HepG2 (cell line): Measurements from ENCODE around the gene COL27A1. TPM values are rescaled to one million over a fixed set of nuclear protein-coding genes. Genes with fewer than 3 reads are reported as not detected.
A peak's percentile ranks its signal among the peaks of the same experiment; 100 is the strongest.

ENCODE experiments used
- ARNT ChIP-seq: fragments of 450-650 bp; IDR thresholded peaks from 2 replicates; pipeline ENCODE4 v1.6.1; 2017
- GFI1 ChIP-seq: sonication (generic); formaldehyde crosslinking; IDR thresholded peaks from 2 replicates; pipeline ENCODE4 v1.5.0; 2020; ENCODE audit warnings: missing genetic modification reagents, mild to moderate bottlenecking, borderline replicate concordance
- HMG20B ChIP-seq: conservative IDR thresholded peaks from 2 replicates; pipeline ENCODE4 v1.6.1; 2016; ENCODE audit warnings: missing genetic modification reagents, missing compliant biosample characterization
- HOXD1 ChIP-seq: sonication (generic); formaldehyde crosslinking; IDR thresholded peaks from 2 replicates; pipeline ENCODE4 v1.5.0; 2020; ENCODE audit warnings: missing genetic modification reagents
- KAT7 ChIP-seq: IDR thresholded peaks from 2 replicates; pipeline ENCODE4 v1.6.1; 2018; ENCODE audit warnings: borderline replicate concordance, missing compliant biosample characterization
- MEIS2 ChIP-seq: sonication (generic); formaldehyde crosslinking; IDR thresholded peaks from 2 replicates; pipeline ENCODE4 v1.9.0; 2021; ENCODE audit warnings: mild to moderate bottlenecking, missing genetic modification reagents
- NAIF1 ChIP-seq: sonication (generic); formaldehyde crosslinking; IDR thresholded peaks from 2 replicates; pipeline ENCODE4 v1.5.0; 2020; ENCODE audit warnings: mild to moderate bottlenecking, missing genetic modification reagents, borderline replicate concordance
- NFATC3 ChIP-seq: sonication (generic); formaldehyde crosslinking; IDR thresholded peaks from 2 replicates; pipeline ENCODE4 v1.5.1; 2020; ENCODE audit warnings: mild to moderate bottlenecking, missing genetic modification reagents
- NFIB ChIP-seq: sonication (generic); formaldehyde crosslinking; IDR thresholded peaks from 2 replicates; pipeline ENCODE4 v1.9.0; 2021; ENCODE audit warnings: missing genetic modification reagents, mild to moderate bottlenecking, borderline replicate concordance
- PAX8 ChIP-seq: sonication (generic); formaldehyde crosslinking; IDR thresholded peaks from 2 replicates; pipeline ENCODE4 v1.8.0; 2022; ENCODE audit warnings: mild to moderate bottlenecking, missing genetic modification reagents, borderline replicate concordance
- SP4 ChIP-seq: sonication (generic); formaldehyde crosslinking; IDR thresholded peaks from 2 replicates; pipeline ENCODE4 v1.8.1; 2023; ENCODE audit warnings: mild to moderate bottlenecking, missing genetic modification reagents
- ZFP36 ChIP-seq: fragments of 150-350 bp; IDR thresholded peaks from 2 replicates; pipeline ENCODE4 v1.6.1; 2018; ENCODE audit warnings: borderline replicate concordance, low read length, low read depth; ENCODE audit not compliant: partially characterized antibody
- ZNF160 ChIP-seq: sonication (generic); formaldehyde crosslinking; IDR thresholded peaks from 2 replicates; pipeline ENCODE4 v1.8.0; 2022; ENCODE audit warnings: mild to moderate bottlenecking, inconsistent platforms, missing genetic modification reagents
- ZNF282 ChIP-seq: fragments of 450-650 bp; IDR thresholded peaks from 2 replicates; pipeline ENCODE4 v1.6.1; 2018; ENCODE audit not compliant: partially characterized antibody
- ZNF337 ChIP-seq: sonication (generic); formaldehyde crosslinking; IDR thresholded peaks from 2 replicates; pipeline ENCODE4 v1.5.1; 2020; ENCODE audit warnings: missing genetic modification reagents, low read depth, mild to moderate bottlenecking, borderline replicate concordance
- ZNF343 ChIP-seq: sonication (generic); formaldehyde crosslinking; IDR thresholded peaks from 2 replicates; pipeline ENCODE4 v1.4.0; 2020; ENCODE audit warnings: mild to moderate bottlenecking, missing genetic modification reagents
- ZNF546 ChIP-seq: sonication (generic); formaldehyde crosslinking; conservative IDR thresholded peaks from 2 replicates; pipeline ENCODE4 v1.8.1; 2023; ENCODE audit warnings: mild to moderate bottlenecking, missing genetic modification reagents
- ZNF75D ChIP-seq: sonication (generic); formaldehyde crosslinking; IDR thresholded peaks from 2 replicates; pipeline ENCODE4 v1.8.1; 2023; ENCODE audit warnings: missing genetic modification reagents, mild to moderate bottlenecking, borderline replicate concordance
- ZNF891 ChIP-seq: sonication (generic); formaldehyde crosslinking; IDR thresholded peaks from 2 replicates; pipeline ENCODE4 v1.5.0; 2020; ENCODE audit warnings: mild to moderate bottlenecking, missing genetic modification reagents
- polyA plus RNA-seq, 8 experiments: library from polyadenylated mRNA; depleted of rRNA in 3 of 8; stranded (reverse) in 7 of 8; unstranded in 1 of 8; fragments of >200 nt; fragmentation: Illumina TruSeq in 4 of 8; extraction: Trizol in 4 of 8; gene quantifications; 2 replicates each; pipeline versions ENCODE4 v1.2.1 to v1.2.3, GENCODE V29; 2011 to 2016; ENCODE audit warnings: low read depth in 4 of 8, missing spikeins in 1 of 8, mixed read lengths in 1 of 8; ENCODE audit not compliant: insufficient read depth in 1 of 8
- total RNA-seq, 5 experiments: library from RNA; depleted of rRNA; stranded (reverse); fragments of >200 nt; fragmentation: Illumina TruSeq; extraction: Trizol; gene quantifications; 2 replicates each; pipeline ENCODE4 v1.2.3, GENCODE V29; 2016; ENCODE audit warnings: low read depth in 1 of 5
- TF ChIP-seq, protein P1 (sequence below): sonication (generic); formaldehyde crosslinking; IDR thresholded peaks from 2 replicates; pipeline ENCODE4 v1.5.0; 2020; ENCODE audit warnings: missing genetic modification reagents
- TF ChIP-seq, protein P2 (sequence below): sonication (generic); formaldehyde crosslinking; IDR thresholded peaks from 2 replicates; pipeline ENCODE4 v1.8.0; 2022; ENCODE audit warnings: missing genetic modification reagents, mild to moderate bottlenecking, inconsistent platforms, borderline replicate concordance
- TF ChIP-seq, protein P3 (sequence below): sonication (generic); formaldehyde crosslinking; IDR thresholded peaks from 2 replicates; pipeline ENCODE4 v1.8.1; 2023; ENCODE audit warnings: mild to moderate bottlenecking, missing genetic modification reagents
- TF ChIP-seq, protein P4 (sequence below): fragments of 450-650 bp; IDR thresholded peaks from 2 replicates; pipeline ENCODE4 v1.6.1; 2017; ENCODE audit warnings: mild to moderate bottlenecking

Gene COL27A1
- total and polyA plus RNA-seq, 2 of the 13 experiments (the other 11 are each of a cell fraction or from before 2014, with no cell fraction given), result 71.3 to 89.1 TPM

DNA sequence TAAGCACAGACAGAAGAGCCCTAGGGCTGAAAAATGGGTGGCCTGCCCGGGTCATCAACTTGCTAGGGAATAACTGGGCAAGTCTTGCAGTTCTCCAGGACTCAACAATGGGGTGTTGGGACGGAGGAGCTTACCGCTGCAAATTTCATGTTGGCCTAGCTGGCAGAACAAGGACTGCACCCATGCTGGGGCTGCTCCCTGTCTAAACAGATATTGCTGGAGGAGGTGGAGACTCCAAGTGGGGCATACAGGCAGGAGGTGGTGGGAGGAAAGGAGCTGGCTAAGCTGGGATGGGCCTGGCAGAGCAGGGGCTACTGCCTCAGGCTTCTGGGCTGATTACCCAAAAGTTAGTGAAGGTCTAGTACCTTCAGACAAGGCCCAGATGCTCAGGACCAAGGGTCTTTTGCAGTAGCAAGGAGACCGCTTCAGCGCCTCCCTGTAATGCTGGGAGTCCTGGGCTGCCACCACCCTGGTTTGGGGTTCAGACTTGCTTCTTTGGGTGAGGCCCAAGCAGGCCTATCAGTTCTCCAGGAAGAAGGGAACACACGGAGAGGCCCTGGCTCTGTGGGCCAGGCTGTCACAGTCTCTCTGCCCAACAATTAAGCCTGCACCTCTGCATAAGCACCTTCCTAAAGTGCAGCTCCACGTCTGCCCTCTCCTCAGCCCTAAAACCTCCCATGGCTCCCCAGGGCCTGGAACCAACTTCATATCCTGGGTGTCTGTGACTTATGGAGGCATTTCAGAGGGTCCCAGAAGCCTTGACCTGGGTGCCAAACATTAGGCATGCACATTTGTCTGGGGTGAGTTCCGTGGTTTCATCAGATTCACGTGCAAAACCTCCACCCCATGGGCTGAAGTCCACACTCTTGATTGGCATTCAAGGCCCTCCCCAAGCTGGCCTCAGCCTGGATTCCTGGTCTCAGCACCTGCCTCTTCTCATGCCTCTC is 32.0 kb upstream of the COL27A1 start (continued):
- TF ChIP-seq NFATC3 (CRISPR knock-in tag) (no peak), ZNF282 (no peak), HOXD1 (CRISPR knock-in tag) (no peak), GFI1 (0 out of 2 replicates have a peak, but pooled peaks have one; percentile 53), ARNT (no peak), PAX8 (CRISPR knock-in tag) (no peak), ZNF546 (CRISPR knock-in tag) (no peak), ZNF160 (no peak), ZNF75D (no peak), ZNF343 (no peak), KAT7 (peak; percentile 32; the same call in 1 of the 2 replicates), HMG20B (CRISPR knock-in tag) (no peak), NAIF1 (CRISPR knock-in tag) (no peak), MEIS2 (CRISPR knock-in tag) (no peak; the same call in 1 of the 2 replicates), ZNF891 (CRISPR knock-in tag) (no peak; the same call in 1 of the 2 replicates), SP4 (CRISPR knock-in tag) (no peak), ZNF337 (CRISPR knock-in tag) (no peak), ZFP36 (no peak), NFIB (CRISPR knock-in tag) (no peak)
- TF ChIP-seq, protein P1, sequence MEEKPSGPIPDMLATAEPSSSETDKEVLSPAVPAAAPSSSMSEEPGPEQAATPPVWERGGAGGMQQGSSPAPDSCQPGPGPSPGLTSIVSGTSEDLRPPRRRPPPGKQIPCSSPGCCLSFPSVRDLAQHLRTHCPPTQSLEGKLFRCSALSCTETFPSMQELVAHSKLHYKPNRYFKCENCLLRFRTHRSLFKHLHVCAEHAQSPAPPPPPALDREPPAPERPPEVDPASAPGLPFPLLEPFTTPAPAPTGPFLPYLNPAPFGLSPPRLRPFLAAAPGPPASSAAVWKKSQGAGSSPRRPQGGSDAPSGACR, result 0 out of 2 replicates have a peak, but pooled peaks have one; percentile 16
- TF ChIP-seq, protein P2, sequence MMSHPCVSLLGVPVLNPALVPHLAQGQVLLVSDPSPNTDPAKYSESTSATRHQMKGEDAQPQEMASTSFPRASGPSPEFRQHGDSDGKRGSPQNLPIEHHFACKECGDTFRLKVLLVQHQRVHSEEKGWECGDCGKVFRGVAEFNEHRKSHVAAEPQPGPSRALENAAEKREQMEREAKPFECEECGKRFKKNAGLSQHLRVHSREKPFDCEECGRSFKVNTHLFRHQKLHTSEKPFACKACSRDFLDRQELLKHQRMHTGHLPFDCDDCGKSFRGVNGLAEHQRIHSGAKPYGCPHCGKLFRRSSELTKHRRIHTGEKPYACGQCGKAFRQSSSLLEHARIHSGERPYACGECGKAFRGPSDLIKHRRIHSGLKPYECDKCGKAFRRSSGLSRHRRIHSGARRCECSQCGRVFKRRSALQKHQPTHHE (CRISPR knock-in tag), result no peak
- TF ChIP-seq, protein P3, sequence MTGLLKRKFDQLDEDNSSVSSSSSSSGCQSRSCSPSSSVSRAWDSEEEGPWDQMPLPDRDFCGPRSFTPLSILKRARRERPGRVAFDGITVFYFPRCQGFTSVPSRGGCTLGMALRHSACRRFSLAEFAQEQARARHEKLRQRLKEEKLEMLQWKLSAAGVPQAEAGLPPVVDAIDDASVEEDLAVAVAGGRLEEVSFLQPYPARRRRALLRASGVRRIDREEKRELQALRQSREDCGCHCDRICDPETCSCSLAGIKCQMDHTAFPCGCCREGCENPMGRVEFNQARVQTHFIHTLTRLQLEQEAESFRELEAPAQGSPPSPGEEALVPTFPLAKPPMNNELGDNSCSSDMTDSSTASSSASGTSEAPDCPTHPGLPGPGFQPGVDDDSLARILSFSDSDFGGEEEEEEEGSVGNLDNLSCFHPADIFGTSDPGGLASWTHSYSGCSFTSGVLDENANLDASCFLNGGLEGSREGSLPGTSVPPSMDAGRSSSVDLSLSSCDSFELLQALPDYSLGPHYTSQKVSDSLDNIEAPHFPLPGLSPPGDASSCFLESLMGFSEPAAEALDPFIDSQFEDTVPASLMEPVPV, result 0 out of 2 replicates have a peak, but pooled peaks have one; percentile 27
- TF ChIP-seq, protein P4, sequence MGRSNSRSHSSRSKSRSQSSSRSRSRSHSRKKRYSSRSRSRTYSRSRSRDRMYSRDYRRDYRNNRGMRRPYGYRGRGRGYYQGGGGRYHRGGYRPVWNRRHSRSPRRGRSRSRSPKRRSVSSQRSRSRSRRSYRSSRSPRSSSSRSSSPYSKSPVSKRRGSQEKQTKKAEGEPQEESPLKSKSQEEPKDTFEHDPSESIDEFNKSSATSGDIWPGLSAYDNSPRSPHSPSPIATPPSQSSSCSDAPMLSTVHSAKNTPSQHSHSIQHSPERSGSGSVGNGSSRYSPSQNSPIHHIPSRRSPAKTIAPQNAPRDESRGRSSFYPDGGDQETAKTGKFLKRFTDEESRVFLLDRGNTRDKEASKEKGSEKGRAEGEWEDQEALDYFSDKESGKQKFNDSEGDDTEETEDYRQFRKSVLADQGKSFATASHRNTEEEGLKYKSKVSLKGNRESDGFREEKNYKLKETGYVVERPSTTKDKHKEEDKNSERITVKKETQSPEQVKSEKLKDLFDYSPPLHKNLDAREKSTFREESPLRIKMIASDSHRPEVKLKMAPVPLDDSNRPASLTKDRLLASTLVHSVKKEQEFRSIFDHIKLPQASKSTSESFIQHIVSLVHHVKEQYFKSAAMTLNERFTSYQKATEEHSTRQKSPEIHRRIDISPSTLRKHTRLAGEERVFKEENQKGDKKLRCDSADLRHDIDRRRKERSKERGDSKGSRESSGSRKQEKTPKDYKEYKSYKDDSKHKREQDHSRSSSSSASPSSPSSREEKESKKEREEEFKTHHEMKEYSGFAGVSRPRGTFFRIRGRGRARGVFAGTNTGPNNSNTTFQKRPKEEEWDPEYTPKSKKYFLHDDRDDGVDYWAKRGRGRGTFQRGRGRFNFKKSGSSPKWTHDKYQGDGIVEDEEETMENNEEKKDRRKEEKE, result no peak
